SK-MEL-5 (cell line): ENCODE measurements around the gene CBLC. TPM values are rescaled to one million over a fixed set of nuclear protein-coding genes. Genes with fewer than 3 reads are reported as not detected.

Experiments
- small RNA-seq, 2 experiments: library from RNA; depleted of rRNA; stranded (forward); fragments of <200 nt; gene quantifications; one replicate each; pipeline ENCODE3, GENCODE V24; 2014
- total RNA-seq: library from RNA; depleted of rRNA; stranded (reverse); fragments of >200 nt; shearing (Covaris generic); gene quantifications from 2 replicates; pipeline ENCODE4 v1.2.3, GENCODE V29; 2014; rRNA removed

CBLC gene
- total RNA-seq, 1 experiment from 2014 or later: not detected

Small RNAs within 50 kb of the gene (small RNA-seq; reads per million reads assigned to genes)
- 0 reads per million in 2 experiments for gene RF00156

Other genes starting within 250 kb of the CBLC start
- gene CEACAM20, start 248.2 kb upstream of the CBLC start, total RNA-seq: not detected in 2 replicates
- gene IGSF23, start 164.3 kb upstream of the CBLC start, total RNA-seq: not detected in 2 replicates
- gene PVR, start 134.0 kb upstream of the CBLC start, total RNA-seq: 56.0 and 56.4 TPM in 2 replicates
- 0.16 and 0.51 TPM in 2 replicates for gene CEACAM19, start 106.4 kb upstream of the CBLC start, total RNA-seq
- not detected in 2 replicates for gene CEACAM16, start 78.7 kb upstream of the CBLC start, total RNA-seq
- 2.7 and 3.7 TPM in 2 replicates for gene BCL3, start 29.2 kb upstream of the CBLC start, total RNA-seq
- 1.1 and 2.1 TPM in 2 replicates for gene BCAM, start 31.2 kb downstream of the CBLC start, total RNA-seq
- 27.3 and 32.6 TPM in 2 replicates for gene NECTIN2, start 68.4 kb downstream of the CBLC start, total RNA-seq
- gene TOMM40, start 113.4 kb downstream of the CBLC start, total RNA-seq: 96.6 and 106 TPM in 2 replicates
- gene APOE, start 127.9 kb downstream of the CBLC start, total RNA-seq: 225 and 263 TPM in 2 replicates
- 17.3 and 34.2 TPM in 2 replicates for gene APOC1, start 136.7 kb downstream of the CBLC start, total RNA-seq
- not detected in 2 replicates for gene APOC4, start 164.3 kb downstream of the CBLC start, total RNA-seq
- gene APOC2, start 168.2 kb downstream of the CBLC start, total RNA-seq: 1.8 and 3.4 TPM in 2 replicates
- 24.8 and 35.9 TPM in 2 replicates for gene CLPTM1, start 177.5 kb downstream of the CBLC start, total RNA-seq
- 4.0 and 5.3 TPM in 2 replicates for gene RELB, start 223.6 kb downstream of the CBLC start, total RNA-seq